ENCODE measurements around the gene FFAR4.

Gene FFAR4

DNA sequence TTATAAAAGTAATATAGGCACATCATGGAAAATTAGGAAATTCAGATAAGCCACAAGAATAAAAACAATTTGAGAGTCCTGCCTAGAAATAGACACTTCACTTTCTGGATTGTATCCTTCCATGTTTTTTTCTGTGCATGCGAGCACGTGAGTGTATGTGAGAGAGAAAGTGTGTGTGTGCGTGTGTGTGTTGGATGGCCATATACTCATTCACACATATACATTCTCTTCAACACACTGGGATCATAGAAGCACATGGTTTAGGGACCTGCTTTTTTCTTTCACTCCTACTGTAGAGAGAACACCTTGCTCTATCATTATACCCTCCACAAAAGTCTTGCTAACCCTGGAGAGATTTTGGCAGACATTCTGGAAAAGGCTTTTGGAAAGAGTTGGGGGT is 7.5 kb downstream of the FFAR4 start:
- peaks cover 72% of the 10 kb centered on the region for H3K27me3 ChIP-seq (ENCODE audit: control insufficient read depth, insufficient read depth, low read length)
- no peaks in the 10 kb centered on the region for H3K9me3 ChIP-seq (replicated peaks; ENCODE audit: low read length)
- no peak overlapping the region for H3K4me2 ChIP-seq (ENCODE audit: low read length)
- no peaks in the 10 kb centered on the region for H3K36me3 ChIP-seq (ENCODE audit: insufficient read depth, low read length)
- H3K4me1 ChIP-seq (ENCODE audit: control insufficient read depth, insufficient read depth, low read length): no peaks in the 10 kb centered on the region
- H3K4me3 ChIP-seq (ENCODE audit: low read length): no peak overlapping the region
- H3K9ac ChIP-seq (ENCODE audit: low read depth, low read length): no peak overlapping the region

DNA sequence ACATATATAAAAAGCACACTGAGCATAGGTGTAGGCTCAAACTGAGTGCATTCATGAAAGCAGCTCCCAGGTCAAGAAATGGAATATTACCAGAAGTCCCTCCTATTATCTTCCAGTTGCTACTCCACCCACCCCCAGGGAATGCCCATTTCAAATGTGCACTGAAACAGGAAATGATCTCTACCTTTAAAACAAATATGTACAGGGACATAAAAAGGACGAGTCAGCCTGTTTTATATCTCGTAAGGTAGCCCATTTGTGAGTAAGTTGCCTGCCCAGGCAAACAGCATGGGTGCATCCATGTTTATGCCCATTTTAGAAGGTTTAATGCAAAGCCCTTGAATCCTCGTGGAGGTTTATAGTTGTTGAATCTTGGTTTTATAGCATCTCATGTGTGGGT is 10.4 kb downstream of the FFAR4 start:
- Histone ChIP-seq H3K9me3 (replicated peaks; ENCODE audit: low read length) (peaks cover 3% of the 10 kb centered on the region), H3K27me3 (ENCODE audit: control insufficient read depth, insufficient read depth, low read length) (peaks cover 74% of the 10 kb centered on the region), H3K36me3 (ENCODE audit: insufficient read depth, low read length) (no peaks in the 10 kb centered on the region), H3K9ac (ENCODE audit: low read depth, low read length) (no peak overlapping the region), H3K4me3 (ENCODE audit: low read length) (no peak overlapping the region), H3K4me2 (ENCODE audit: low read length) (no peak overlapping the region), H3K4me1 (ENCODE audit: control insufficient read depth, insufficient read depth, low read length) (no peaks in the 10 kb centered on the region)

DNA sequence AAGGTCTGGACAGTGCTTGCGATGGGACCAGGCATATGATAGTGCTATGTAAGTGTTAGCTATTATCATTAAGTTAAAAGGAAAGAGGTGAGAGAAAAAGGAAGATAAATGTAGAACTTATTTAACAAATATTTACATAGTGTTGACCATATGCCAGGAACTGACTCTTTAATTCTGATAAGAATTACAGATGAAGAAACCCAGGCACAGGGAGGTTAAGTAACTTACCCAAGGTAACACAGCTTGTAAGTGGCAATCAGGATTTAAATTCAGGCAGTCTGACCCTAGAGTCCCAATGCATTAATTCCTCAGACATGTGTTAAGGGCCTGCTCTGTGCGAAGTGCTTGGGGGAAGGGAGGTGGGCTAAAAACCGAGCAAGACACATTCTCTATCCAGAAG is 11.1 kb downstream of the FFAR4 start:
- H3K9me3 ChIP-seq (replicated peaks; ENCODE audit: low read length): peaks cover 3% of the 10 kb centered on the region
- H3K27me3 ChIP-seq (ENCODE audit: control insufficient read depth, insufficient read depth, low read length): peaks cover 68% of the 10 kb centered on the region

DNA sequence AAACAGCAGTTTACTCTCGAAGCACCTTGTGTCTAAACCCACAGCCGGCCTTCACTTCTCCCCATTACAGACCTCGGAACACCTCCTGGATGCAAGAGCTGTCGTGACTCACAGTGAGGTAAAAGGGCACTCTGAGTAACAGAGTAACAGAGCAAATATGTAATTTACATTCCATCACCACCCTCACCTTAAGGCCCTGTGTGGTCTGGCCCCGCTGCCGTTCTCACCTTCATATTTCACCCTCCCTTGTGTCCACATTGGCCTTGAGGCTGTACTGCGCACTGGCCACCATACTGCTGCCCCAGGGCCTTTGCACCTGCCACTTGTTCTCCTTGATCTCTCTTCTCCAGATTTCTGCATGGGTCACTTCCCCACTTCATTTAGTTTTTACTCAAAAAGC is 12.6 kb downstream of the FFAR4 start:
- Histone ChIP-seq H3K4me1 (ENCODE audit: control insufficient read depth, insufficient read depth, low read length) (no peaks in the 10 kb centered on the region), H3K27me3 (ENCODE audit: control insufficient read depth, insufficient read depth, low read length) (peaks cover 58% of the 10 kb centered on the region), H3K4me3 (ENCODE audit: low read length) (no peak overlapping the region), H3K9me3 (replicated peaks; ENCODE audit: low read length) (peaks cover 3% of the 10 kb centered on the region), H3K36me3 (ENCODE audit: insufficient read depth, low read length) (no peaks in the 10 kb centered on the region), H3K4me2 (ENCODE audit: low read length) (no peak overlapping the region), H3K9ac (ENCODE audit: low read depth, low read length) (no peak overlapping the region)

More for the DNA sequence above, 11.1 kb downstream of the FFAR4 start:
- H3K36me3 ChIP-seq (ENCODE audit: insufficient read depth, low read length): no peaks in the 10 kb centered on the region
- no peaks in the 10 kb centered on the region for H3K4me1 ChIP-seq (ENCODE audit: control insufficient read depth, insufficient read depth, low read length)
- no peak overlapping the region for H3K4me3 ChIP-seq (ENCODE audit: low read length)
- H3K9ac ChIP-seq (ENCODE audit: low read depth, low read length): no peak overlapping the region
- H3K4me2 ChIP-seq (ENCODE audit: low read length): no peak overlapping the region

DNA sequence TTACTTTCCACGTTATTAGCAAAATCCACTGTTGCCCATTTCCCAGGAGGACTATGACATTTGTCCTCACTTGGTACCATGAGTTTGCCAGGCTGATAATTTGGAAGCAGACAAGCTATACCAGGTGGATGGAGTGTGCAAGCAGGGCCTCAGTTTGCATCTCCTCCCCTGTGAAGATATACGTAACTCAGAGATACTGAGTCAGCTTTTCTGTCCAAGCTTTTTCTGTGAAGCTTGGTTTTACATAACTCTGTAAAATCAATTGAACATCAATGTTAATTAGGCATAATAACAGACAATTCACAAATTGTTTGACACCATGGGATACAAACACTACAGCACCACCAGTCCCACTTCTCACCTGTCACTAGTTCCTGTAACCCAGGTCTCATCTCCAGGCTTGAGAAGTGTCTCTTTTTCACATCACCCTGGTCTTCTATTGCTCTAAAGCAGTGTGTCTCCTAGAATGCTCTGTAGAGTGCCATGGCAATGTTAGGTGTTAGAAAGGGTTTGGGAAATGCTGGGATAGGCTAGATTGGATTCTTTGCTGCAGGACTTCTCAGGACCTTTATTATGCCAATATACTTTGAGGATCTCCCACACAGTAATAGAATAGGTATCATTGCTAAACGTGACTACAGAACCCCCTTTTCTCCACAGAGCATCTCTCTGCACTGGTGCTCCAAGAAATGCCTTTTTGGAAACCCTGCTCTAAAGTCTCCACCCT is 13.7 kb downstream of the FFAR4 start:
- H3K9me3 ChIP-seq (replicated peaks; ENCODE audit: low read length): peaks cover 3% of the 10 kb centered on the region
- no peaks in the 10 kb centered on the region for H3K36me3 ChIP-seq (ENCODE audit: insufficient read depth, low read length)
- H3K9ac ChIP-seq (ENCODE audit: low read depth, low read length): no peak overlapping the region
- no peak overlapping the region for H3K4me3 ChIP-seq (ENCODE audit: low read length)
- no peaks in the 10 kb centered on the region for H3K4me1 ChIP-seq (ENCODE audit: control insufficient read depth, insufficient read depth, low read length)
- H3K27me3 ChIP-seq (ENCODE audit: control insufficient read depth, insufficient read depth, low read length): peaks cover 57% of the 10 kb centered on the region
- no peak overlapping the region for H3K4me2 ChIP-seq (ENCODE audit: low read length)

DNA sequence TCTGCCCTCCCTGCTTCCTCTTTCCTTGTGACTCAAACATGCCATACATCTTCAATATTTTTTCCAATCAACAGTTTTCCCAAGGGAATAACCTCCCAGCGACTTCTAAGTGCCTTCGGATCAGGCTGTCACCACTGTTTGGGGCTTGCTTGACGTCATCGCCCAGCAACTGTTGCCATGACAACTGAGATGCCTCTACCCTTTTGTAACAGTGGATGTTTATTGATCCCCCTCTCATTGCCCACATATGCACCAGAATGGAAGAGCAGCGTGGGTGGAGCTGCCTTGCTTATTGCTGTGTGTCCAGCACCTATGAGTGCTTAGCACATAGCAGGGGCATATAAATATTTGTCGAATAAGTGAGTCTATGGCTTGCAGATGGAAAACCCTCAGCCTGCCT is 14.4 kb downstream of the FFAR4 start:
- Histone ChIP-seq H3K9ac (ENCODE audit: low read depth, low read length) (no peak overlapping the region), H3K27me3 (ENCODE audit: control insufficient read depth, insufficient read depth, low read length) (peaks cover 52% of the 10 kb centered on the region), H3K4me3 (ENCODE audit: low read length) (no peak overlapping the region), H3K9me3 (replicated peaks; ENCODE audit: low read length) (peaks cover 3% of the 10 kb centered on the region), H3K4me1 (ENCODE audit: control insufficient read depth, insufficient read depth, low read length) (no peaks in the 10 kb centered on the region), H3K36me3 (ENCODE audit: insufficient read depth, low read length) (no peaks in the 10 kb centered on the region), H3K4me2 (ENCODE audit: low read length) (no peak overlapping the region)

DNA sequence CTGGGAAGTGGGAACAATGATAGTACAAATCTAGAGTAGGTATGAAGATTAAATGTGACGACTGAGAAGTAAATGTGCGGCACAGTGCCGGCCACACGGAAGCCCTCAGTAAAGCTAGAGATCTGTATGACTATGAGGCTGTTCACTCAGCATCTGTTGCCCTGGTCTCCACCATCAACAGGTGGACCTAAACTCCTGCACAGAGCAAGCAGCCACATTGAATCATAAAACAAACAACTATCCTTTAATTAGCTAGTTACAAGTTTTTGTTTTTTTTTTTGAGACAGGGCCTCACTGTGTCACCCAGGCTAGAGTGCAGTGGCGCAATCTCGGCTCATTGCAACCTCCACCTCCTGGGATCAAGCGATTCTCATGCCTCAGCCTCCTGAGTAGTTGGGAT is 18.0 kb downstream of the FFAR4 start:
- Histone ChIP-seq H3K36me3 (ENCODE audit: insufficient read depth, low read length) (no peaks in the 10 kb centered on the region), H3K27me3 (ENCODE audit: control insufficient read depth, insufficient read depth, low read length) (peaks cover 46% of the 10 kb centered on the region), H3K4me3 (ENCODE audit: low read length) (no peak overlapping the region)

DNA sequence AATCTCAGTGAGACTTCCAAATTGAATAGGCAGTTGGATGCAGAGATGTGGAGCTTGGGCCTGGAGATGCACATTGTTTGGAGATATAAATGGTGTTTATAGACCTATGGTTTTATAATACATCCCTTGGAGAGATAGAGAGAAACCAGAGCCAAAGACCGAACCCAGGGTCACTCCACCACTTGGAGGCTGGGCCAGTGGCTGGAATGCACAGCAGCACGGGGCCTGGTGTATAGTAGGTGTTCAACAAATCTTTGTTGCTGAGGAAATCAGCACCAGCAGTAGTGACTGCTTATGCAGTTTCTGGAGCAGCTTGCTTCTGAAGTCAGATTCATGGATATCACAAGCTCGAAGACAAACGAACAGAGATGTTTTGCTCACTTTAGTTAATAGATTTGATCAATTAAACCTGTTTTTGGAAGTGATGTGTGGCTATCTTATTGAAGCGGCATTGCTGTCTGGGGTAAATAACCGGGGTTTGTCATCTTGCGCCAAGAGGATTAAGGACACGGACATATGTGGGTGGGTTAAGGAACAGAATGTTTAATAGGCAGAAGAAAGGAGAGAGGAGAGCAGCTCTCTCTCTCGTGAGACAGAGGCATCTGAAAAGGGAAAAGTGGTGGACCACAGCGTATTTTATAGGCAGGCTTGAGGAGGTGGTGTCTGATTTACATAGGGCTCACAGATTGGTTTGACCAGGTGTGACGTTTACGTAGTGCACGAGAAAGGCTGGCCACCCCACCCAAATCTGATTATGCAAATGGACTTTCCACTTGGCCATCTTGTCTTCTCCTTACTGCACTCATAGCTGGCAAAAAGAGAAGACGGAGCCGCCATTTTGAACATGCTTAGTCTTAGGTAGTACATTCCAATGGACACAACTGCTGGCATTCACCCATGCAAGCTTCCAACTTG is 23.4 kb downstream of the FFAR4 start:
- Histone ChIP-seq H3K27me3 (ENCODE audit: control insufficient read depth, insufficient read depth, low read length) (peaks cover 32% of the 10 kb centered on the region), H3K4me2 (ENCODE audit: low read length) (no peak overlapping the region), H3K4me3 (ENCODE audit: low read length) (no peak overlapping the region), H3K36me3 (ENCODE audit: insufficient read depth, low read length) (no peaks in the 10 kb centered on the region), H3K9me3 (replicated peaks; ENCODE audit: low read length) (no peaks in the 10 kb centered on the region), H3K4me1 (ENCODE audit: control insufficient read depth, insufficient read depth, low read length) (no peaks in the 10 kb centered on the region), H3K9ac (ENCODE audit: low read depth, low read length) (no peak overlapping the region)

More for the DNA sequence above, 18.0 kb downstream of the FFAR4 start:
- Histone ChIP-seq H3K9ac (ENCODE audit: low read depth, low read length) (no peak overlapping the region), H3K4me2 (ENCODE audit: low read length) (no peak overlapping the region), H3K9me3 (replicated peaks; ENCODE audit: low read length) (peaks cover 3% of the 10 kb centered on the region), H3K4me1 (ENCODE audit: control insufficient read depth, insufficient read depth, low read length) (no peaks in the 10 kb centered on the region)

DNA sequence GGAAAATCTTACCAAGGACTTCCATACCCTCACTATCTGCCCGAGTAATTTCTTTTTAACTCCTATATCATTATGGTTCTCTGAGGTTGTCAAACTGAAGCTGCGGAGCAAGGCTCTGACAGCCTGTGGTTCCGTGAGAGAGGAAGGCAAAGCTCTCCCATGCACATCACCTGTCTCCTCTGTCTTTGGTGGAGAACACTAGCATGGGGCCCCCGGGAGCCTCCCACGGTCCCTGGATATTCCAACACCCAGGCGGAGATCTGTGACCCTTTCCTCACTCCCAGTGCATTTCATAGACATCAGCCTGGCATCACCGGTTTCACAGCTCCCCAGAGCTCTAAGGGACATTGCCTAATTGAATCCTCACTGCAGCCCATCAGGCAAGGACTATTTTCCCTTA is 24.2 kb downstream of the FFAR4 start:
- H3K27me3 ChIP-seq (ENCODE audit: control insufficient read depth, insufficient read depth, low read length): peaks cover 32% of the 10 kb centered on the region

DNA sequence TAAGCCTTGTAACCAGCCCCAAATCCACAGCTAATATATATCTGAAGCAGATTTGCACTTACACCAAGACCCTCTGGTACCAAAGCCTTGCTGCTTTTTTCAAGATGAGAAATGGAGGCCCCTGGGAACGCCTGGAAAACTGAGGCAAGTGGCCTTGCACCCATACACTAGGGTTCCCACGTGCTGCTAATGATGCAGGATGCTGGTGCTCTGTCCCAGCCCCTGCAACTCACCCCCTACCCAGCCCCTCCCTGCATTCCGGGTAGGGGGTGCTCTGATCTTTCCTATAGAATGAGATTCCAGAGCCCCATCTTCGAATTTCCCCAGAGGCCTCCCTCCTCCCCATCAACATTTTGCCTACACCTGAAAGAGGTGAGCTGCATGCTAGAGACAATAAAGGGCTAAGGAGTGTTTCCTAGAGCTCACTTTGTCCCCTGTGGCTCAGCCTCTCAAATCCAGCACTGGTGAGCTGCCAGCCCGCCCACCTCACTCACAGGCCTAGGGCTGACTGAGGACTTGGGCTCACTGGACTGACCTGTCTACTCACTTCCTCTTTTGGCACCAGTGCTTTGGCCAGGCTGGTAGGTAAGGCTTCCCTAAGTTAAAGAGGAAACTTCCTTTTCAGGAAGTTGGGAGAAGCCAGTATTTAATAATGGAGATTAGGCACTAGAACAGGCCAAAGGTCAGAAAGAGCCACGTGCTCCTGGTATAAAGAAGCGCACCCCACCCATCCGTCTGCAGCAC is 24.8 kb downstream of the FFAR4 start:
- Histone ChIP-seq H3K9ac (ENCODE audit: low read depth, low read length) (no peak overlapping the region), H3K27me3 (ENCODE audit: control insufficient read depth, insufficient read depth, low read length) (peaks cover 35% of the 10 kb centered on the region), H3K9me3 (replicated peaks; ENCODE audit: low read length) (no peaks in the 10 kb centered on the region), H3K4me3 (ENCODE audit: low read length) (no peak overlapping the region), H3K36me3 (ENCODE audit: insufficient read depth, low read length) (no peaks in the 10 kb centered on the region), H3K4me2 (ENCODE audit: low read length) (no peak overlapping the region), H3K4me1 (ENCODE audit: control insufficient read depth, insufficient read depth, low read length) (no peaks in the 10 kb centered on the region)

More for the DNA sequence above, 24.2 kb downstream of the FFAR4 start:
- H3K4me3 ChIP-seq (ENCODE audit: low read length): no peak overlapping the region
- H3K9ac ChIP-seq (ENCODE audit: low read depth, low read length): no peak overlapping the region
- no peak overlapping the region for H3K4me2 ChIP-seq (ENCODE audit: low read length)
- H3K36me3 ChIP-seq (ENCODE audit: insufficient read depth, low read length): no peaks in the 10 kb centered on the region
- H3K4me1 ChIP-seq (ENCODE audit: control insufficient read depth, insufficient read depth, low read length): no peaks in the 10 kb centered on the region
- no peaks in the 10 kb centered on the region for H3K9me3 ChIP-seq (replicated peaks; ENCODE audit: low read length)

DNA sequence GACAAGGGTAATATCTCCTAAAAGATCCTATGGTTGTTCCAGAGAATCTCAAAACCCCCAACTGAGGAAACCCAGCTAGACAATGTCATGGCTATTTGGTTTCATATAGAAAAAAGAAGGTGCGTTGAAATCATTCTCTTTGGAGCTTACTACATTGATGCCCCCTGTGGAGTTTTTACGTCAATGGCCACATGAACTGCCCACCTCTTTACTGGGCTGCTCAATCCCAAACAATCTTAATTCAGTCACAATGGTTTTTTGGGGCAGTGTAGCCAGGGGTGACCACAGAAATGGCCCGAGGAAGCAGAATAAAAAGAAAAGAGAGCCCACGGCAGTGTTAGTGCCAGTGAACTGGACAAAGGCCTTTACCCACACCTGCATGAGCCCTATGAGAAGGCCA is 26.8 kb downstream of the FFAR4 start:
- H3K4me2 ChIP-seq (ENCODE audit: low read length): no peak overlapping the region
- H3K9me3 ChIP-seq (replicated peaks; ENCODE audit: low read length): no peaks in the 10 kb centered on the region
- peaks cover 41% of the 10 kb centered on the region for H3K27me3 ChIP-seq (ENCODE audit: control insufficient read depth, insufficient read depth, low read length)
- no peak overlapping the region for H3K4me3 ChIP-seq (ENCODE audit: low read length)
- no peaks in the 10 kb centered on the region for H3K36me3 ChIP-seq (ENCODE audit: insufficient read depth, low read length)
- no peak overlapping the region for H3K9ac ChIP-seq (ENCODE audit: low read depth, low read length)
- no peaks in the 10 kb centered on the region for H3K4me1 ChIP-seq (ENCODE audit: control insufficient read depth, insufficient read depth, low read length)
